Naive B cell (primary cell): Measurements from ENCODE around the gene EVI5L. TPM values are rescaled to one million over a fixed set of nuclear protein-coding genes. Genes with fewer than 3 reads are reported as not detected.

Source experiments
- ATAC-seq, 2 donors: fragments of 150-1000 bp; cut with Tn5 transposase; 2 replicates each; pipeline ENCODE4 v1.10.0; 2021; ENCODE audit warnings: low read depth in 2 of 2, mild to moderate bottlenecking in 2 of 2, moderate library complexity in 2 of 2
- DNase-seq: peaks from one replicate; pipeline ENCODE4 v3.0.0; 2022
- H3K27ac Mint-ChIP-seq, 6 donors: one replicate each; pipeline ENCODE4 v1.8.0; 2020 to 2022; ENCODE audit warnings: mild to moderate bottlenecking in 6 of 6, mixed read lengths in 6 of 6, moderate library complexity in 5 of 6, inconsistent platforms in 2 of 6
- H3K27me3 Mint-ChIP-seq, 3 donors: one replicate each; pipeline ENCODE4 v1.8.0; 2021 to 2022; ENCODE audit warnings: mixed read lengths in 3 of 3, mild to moderate bottlenecking in 1 of 3
- H3K36me3 Mint-ChIP-seq, 2 donors: one replicate each; pipeline ENCODE4 v1.8.0; 2020 to 2022; ENCODE audit warnings: mixed read lengths in 2 of 2, inconsistent platforms in 1 of 2, mild to moderate bottlenecking in 1 of 2
- H3K4me1 Mint-ChIP-seq, 3 donors: one replicate each; pipeline ENCODE4 v1.8.0; 2020 to 2022; ENCODE audit warnings: mixed read lengths in 3 of 3, inconsistent platforms in 1 of 3, mild to moderate bottlenecking in 1 of 3, moderate library complexity in 1 of 3
- H3K4me3 Mint-ChIP-seq, 8 donors: one replicate each; pipeline ENCODE4 v1.8.0; 2020 to 2022; ENCODE audit warnings: mild to moderate bottlenecking in 8 of 8, mixed read lengths in 8 of 8, moderate library complexity in 8 of 8, inconsistent platforms in 2 of 8
- H3K9me3 Mint-ChIP-seq, 7 donors: one replicate each; pipeline ENCODE4 v1.8.0; 2020 to 2022; ENCODE audit warnings: mixed read lengths in 7 of 7, mild to moderate bottlenecking in 5 of 7, inconsistent platforms in 2 of 7, moderate library complexity in 1 of 7
- polyA plus RNA-seq, 6 donors: library from polyadenylated mRNA; unstranded; fragments of 300-500 nt; fragmentation: Illumina TruSeq; gene quantifications; one replicate each; pipeline ENCODE4 v1.2.3, GENCODE V29; 2021; ENCODE audit warnings: low read depth in 6 of 6

EVI5L gene
- polyA plus RNA-seq, 6 donors from 2014 or later = 0.63 to 4.0 (median 1.6) TPM

GRCh38 chr19:7861619-7862412 is 31.8 kb downstream of the EVI5L start:
- Mint-ChIP-seq H3K36me3 (no peaks in the 10 kb centered on the region), H3K27me3 (peaks cover 14 to 63% (median 47%) of the 10 kb centered on the region in 3 donors), H3K27ac (no peak overlapping the region), H3K4me1 (peaks cover 4 to 17% (median 9%) of the 10 kb centered on the region in 3 donors), H3K9me3 (peaks cover 0 to 1% (median 0%) of the 10 kb centered on the region in 7 donors), H3K4me3 (peak overlapping the region in 6 of 8 donors; percentile 44 to 73 (median 60))
- ATAC-seq (no peak), DNase-seq (no peak)

- DNase-seq = peak; percentile 38
- H3K4me3 Mint-ChIP-seq = peak overlapping the region in 5 of 8 donors; percentile 25 to 73 (median 54)
- ATAC-seq = peak; percentile 66 to 68
- H3K4me1 Mint-ChIP-seq = peaks cover 8 to 17% (median 9%) of the 10 kb centered on the region in 3 donors
- H3K27me3 Mint-ChIP-seq = peaks cover 14 to 63% (median 45%) of the 10 kb centered on the region in 3 donors
- H3K27ac Mint-ChIP-seq = no peak overlapping the region
- no peaks in the 10 kb centered on the region for H3K36me3 Mint-ChIP-seq
- H3K9me3 Mint-ChIP-seq = peaks cover 0 to 1% (median 0%) of the 10 kb centered on the region in 7 donors
Measured at GRCh38 chr19:7862413-7862951, 32.5 kb downstream of the EVI5L start.

- H3K36me3 Mint-ChIP-seq = no peaks in the 10 kb centered on the region
- H3K4me3 Mint-ChIP-seq = peak overlapping the region in 3 of 8 donors; percentile 21 to 54 (median 24)
- H3K27me3 Mint-ChIP-seq = peaks cover 14 to 62% (median 45%) of the 10 kb centered on the region in 3 donors
- peaks cover 8 to 19% (median 9%) of the 10 kb centered on the region in 3 donors for H3K4me1 Mint-ChIP-seq
- DNase-seq (no peak), ATAC-seq (peak in 1 of 2 donors; percentile 27)
- peak overlapping the region in 1 of 6 donors; percentile 12 for H3K27ac Mint-ChIP-seq
- H3K9me3 Mint-ChIP-seq = peaks cover 0 to 1% (median 0%) of the 10 kb centered on the region in 7 donors
Measured at GRCh38 chr19:7863157-7863970, 33.3 kb downstream of the EVI5L start.

- Mint-ChIP-seq H3K27me3 (peaks cover 14 to 67% (median 45%) of the 10 kb centered on the region in 3 donors), H3K27ac (peak overlapping the region in 1 of 6 donors; percentile 12), H3K36me3 (no peaks in the 10 kb centered on the region), H3K4me3 (peak overlapping the region in 5 of 8 donors; percentile 21 to 65 (median 24)), H3K4me1 (peaks cover 12 to 24% (median 13%) of the 10 kb centered on the region in 3 donors), H3K9me3 (peaks cover 0 to 1% (median 0%) of the 10 kb centered on the region in 7 donors)
- no peak for ATAC-seq
- no peak for DNase-seq
Measured at GRCh38 chr19:7863971-7864689, 34.1 kb downstream of the EVI5L start.

DNA sequence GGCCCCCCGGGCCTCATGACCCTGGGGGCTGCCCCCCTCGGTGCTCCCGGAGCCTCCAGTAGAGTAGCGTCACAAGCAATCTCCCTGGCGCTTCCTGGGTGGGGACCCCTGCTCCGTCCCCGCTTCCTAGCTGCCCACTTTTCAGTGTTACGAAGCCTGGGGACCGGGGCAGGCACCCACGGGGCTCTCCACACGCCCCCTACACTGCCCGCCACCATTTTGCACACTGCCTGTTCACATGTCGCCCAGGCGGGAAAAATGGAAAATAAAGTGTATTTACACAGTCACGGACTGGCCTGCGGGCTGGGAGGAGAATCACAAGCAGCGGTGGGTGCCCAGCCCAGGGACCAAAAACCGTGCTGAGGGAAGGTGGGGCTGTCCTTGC is 34.7 kb downstream of the EVI5L start:
- DNase-seq (no peak), ATAC-seq (no peak)
- Mint-ChIP-seq H3K27me3 (peaks cover 14 to 62% (median 45%) of the 10 kb centered on the region in 3 donors), H3K9me3 (peaks cover 0 to 1% (median 0%) of the 10 kb centered on the region in 7 donors), H3K4me1 (peaks cover 12 to 24% (median 13%) of the 10 kb centered on the region in 3 donors), H3K4me3 (peak overlapping the region in 2 of 8 donors; percentile 10 to 12), H3K36me3 (no peaks in the 10 kb centered on the region), H3K27ac (no peak overlapping the region)

- no peak for DNase-seq
- no peaks in the 10 kb centered on the region for H3K36me3 Mint-ChIP-seq
- peaks cover 0 to 1% (median 0%) of the 10 kb centered on the region in 7 donors for H3K9me3 Mint-ChIP-seq
- no peak for ATAC-seq
- peaks cover 14 to 55% (median 47%) of the 10 kb centered on the region in 3 donors for H3K27me3 Mint-ChIP-seq
- H3K4me3 Mint-ChIP-seq = peak overlapping the region in 2 of 8 donors; percentile 2 to 55
- peaks cover 16 to 24% (median 19%) of the 10 kb centered on the region in 3 donors for H3K4me1 Mint-ChIP-seq
- no peak overlapping the region for H3K27ac Mint-ChIP-seq
Measured at GRCh38 chr19:7865262-7865911, 35.4 kb downstream of the EVI5L start.

GRCh38 chr19:7866399-7867091 is 36.5 kb downstream of the EVI5L start:
- ATAC-seq (no peak), DNase-seq (no peak)
- peaks cover 26 to 28% (median 27%) of the 10 kb centered on the region in 3 donors for H3K4me1 Mint-ChIP-seq
- H3K9me3 Mint-ChIP-seq = peaks cover 0 to 5% (median 3%) of the 10 kb centered on the region in 7 donors
- no peak overlapping the region for H3K27ac Mint-ChIP-seq
- peaks cover 16 to 53% (median 47%) of the 10 kb centered on the region in 3 donors for H3K27me3 Mint-ChIP-seq
- peaks cover 0 to 7% of the 10 kb centered on the region in 2 donors for H3K36me3 Mint-ChIP-seq
- H3K4me3 Mint-ChIP-seq = no peak overlapping the region

- H3K36me3 Mint-ChIP-seq = peaks cover 0 to 13% of the 10 kb centered on the region in 2 donors
- peaks cover 0 to 10% (median 7%) of the 10 kb centered on the region in 7 donors for H3K9me3 Mint-ChIP-seq
- ATAC-seq = no peak
- H3K4me1 Mint-ChIP-seq = peaks cover 31 to 33% (median 32%) of the 10 kb centered on the region in 3 donors
- peaks cover 23 to 58% (median 54%) of the 10 kb centered on the region in 3 donors for H3K27me3 Mint-ChIP-seq
- H3K27ac Mint-ChIP-seq = no peak overlapping the region
- H3K4me3 Mint-ChIP-seq = peak overlapping the region in 4 of 8 donors; percentile 20 to 36 (median 26)
- DNase-seq = no peak
Measured at GRCh38 chr19:7867092-7867844, 37.2 kb downstream of the EVI5L start.

DNA sequence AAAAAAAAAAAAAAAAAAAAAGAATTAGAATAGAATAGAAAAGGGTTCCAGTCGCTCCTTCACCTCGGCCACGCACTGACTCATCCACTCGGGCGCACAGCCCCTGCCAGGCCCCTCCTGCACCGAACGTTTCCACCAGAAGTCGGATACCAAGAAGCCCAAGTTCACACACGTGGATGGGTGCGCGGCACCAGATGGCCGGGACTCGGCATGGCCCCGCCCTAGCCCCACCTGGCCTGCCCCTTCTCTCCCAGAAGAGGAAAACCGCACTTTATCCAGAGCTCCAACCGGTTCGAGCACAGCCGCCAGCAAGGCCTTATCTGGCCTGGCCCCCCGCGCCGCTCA is 38.3 kb downstream of the EVI5L start:
- Mint-ChIP-seq H3K4me3 (peak overlapping the region; percentile 76 to 90 (median 82)), H3K36me3 (peaks cover 0 to 13% of the 10 kb centered on the region in 2 donors), H3K27me3 (peaks cover 23 to 65% (median 61%) of the 10 kb centered on the region in 3 donors), H3K9me3 (peaks cover 0 to 10% (median 7%) of the 10 kb centered on the region in 7 donors), H3K4me1 (peaks cover 34 to 37% (median 36%) of the 10 kb centered on the region in 3 donors), H3K27ac (peak overlapping the region in 3 of 6 donors; percentile 43 to 86 (median 76))
- peak; percentile 27 for DNase-seq
- ATAC-seq = no peak

GRCh38 chr19:7868671-7869452 is 38.8 kb downstream of the EVI5L start:
- ATAC-seq = peak; percentile 80 to 81
- Mint-ChIP-seq H3K9me3 (peaks cover 0 to 10% (median 7%) of the 10 kb centered on the region in 7 donors), H3K4me3 (peak overlapping the region; percentile 74 to 90 (median 82)), H3K27me3 (peaks cover 23 to 68% (median 62%) of the 10 kb centered on the region in 3 donors), H3K4me1 (peaks cover 34 to 41% (median 40%) of the 10 kb centered on the region in 3 donors), H3K27ac (peak overlapping the region; percentile 33 to 94 (median 72)), H3K36me3 (peaks cover 0 to 13% of the 10 kb centered on the region in 2 donors)
- peak; percentile 88 for DNase-seq
